Activated T-helper 17 cell treated with anti-CD3 and anti-CD28 coated beads, Interleukin-2, amount 50 U/mL, for 72 hours (primary cell): ENCODE measurements around the gene LGR4. TPM values are rescaled to one million over a fixed set of nuclear protein-coding genes. Genes with fewer than 3 reads are reported as not detected.

Experiments used
- ATAC-seq: fragments of 150-1000 bp; cut with Tn5 transposase; replicated peaks from 2 replicates; pipeline ENCODE4 v1.10.0; 2021; ENCODE audit warnings: mild to moderate bottlenecking, moderate library complexity
- H3K27ac Mint-ChIP-seq: one replicate; pipeline ENCODE4 v1.8.0; 2022; ENCODE audit warnings: mixed read lengths
- H3K27me3 Mint-ChIP-seq: one replicate; pipeline ENCODE4 v1.8.0; 2022; ENCODE audit warnings: mixed read lengths
- H3K36me3 Mint-ChIP-seq: one replicate; pipeline ENCODE4 v1.8.0; 2022; ENCODE audit warnings: low read depth, mild to moderate bottlenecking, mixed read lengths
- H3K4me1 Mint-ChIP-seq: one replicate; pipeline ENCODE4 v1.8.0; 2022; ENCODE audit warnings: mixed read lengths
- H3K4me3 Mint-ChIP-seq: one replicate; pipeline ENCODE4 v1.8.0; 2022; ENCODE audit warnings: mild to moderate bottlenecking, mixed read lengths
- H3K9me3 Mint-ChIP-seq: one replicate; pipeline ENCODE4 v1.8.0; 2022; ENCODE audit warnings: mixed read lengths
- total RNA-seq, 2 donors: library from RNA; stranded (reverse); gene quantifications; one replicate each; pipeline ENCODE4 v1.2.3, GENCODE V29; 2022

Gene LGR4
- total RNA-seq, 2 donors from 2014 or later: 0.24 to 1.4 TPM

- no peak overlapping the region for H3K27ac Mint-ChIP-seq
- ATAC-seq: no peak
- H3K4me1 Mint-ChIP-seq: peaks cover 5% of the 10 kb centered on the region
- no peak overlapping the region for H3K4me3 Mint-ChIP-seq
- peaks cover 97% of the 10 kb centered on the region for H3K36me3 Mint-ChIP-seq
- H3K9me3 Mint-ChIP-seq: no peaks in the 10 kb centered on the region
- no peaks in the 10 kb centered on the region for H3K27me3 Mint-ChIP-seq
These were observed 25.3 kb upstream of the LGR4 start for GRCh38 chr11:27497911-27498310.

- no peak overlapping the region for H3K4me3 Mint-ChIP-seq
- no peak for ATAC-seq
- peaks cover 99% of the 10 kb centered on the region for H3K36me3 Mint-ChIP-seq
- H3K9me3 Mint-ChIP-seq: no peaks in the 10 kb centered on the region
- H3K4me1 Mint-ChIP-seq: peaks cover 5% of the 10 kb centered on the region
- H3K27me3 Mint-ChIP-seq: no peaks in the 10 kb centered on the region
- no peak overlapping the region for H3K27ac Mint-ChIP-seq
These were observed 24.8 kb upstream of the LGR4 start for GRCh38 chr11:27497284-27497866.

GRCh38 chr11:27496461-27496860 lies 23.9 kb upstream of the LGR4 start:
- Mint-ChIP-seq H3K36me3 (peaks cover 99% of the 10 kb centered on the region), H3K27me3 (no peaks in the 10 kb centered on the region), H3K9me3 (no peaks in the 10 kb centered on the region), H3K4me1 (peaks cover 5% of the 10 kb centered on the region), H3K4me3 (no peak overlapping the region), H3K27ac (no peak overlapping the region)
- ATAC-seq: no peak

GRCh38 chr11:27495710-27496300 lies 23.2 kb upstream of the LGR4 start:
- H3K4me3 Mint-ChIP-seq: no peak overlapping the region
- H3K27ac Mint-ChIP-seq: no peak overlapping the region
- peaks cover 99% of the 10 kb centered on the region for H3K36me3 Mint-ChIP-seq
- no peaks in the 10 kb centered on the region for H3K9me3 Mint-ChIP-seq
- H3K4me1 Mint-ChIP-seq: peaks cover 5% of the 10 kb centered on the region
- H3K27me3 Mint-ChIP-seq: no peaks in the 10 kb centered on the region
- no peak for ATAC-seq

GRCh38 chr11:27489092-27489491 lies 16.5 kb upstream of the LGR4 start:
- ATAC-seq: no peak
- Mint-ChIP-seq H3K9me3 (no peaks in the 10 kb centered on the region), H3K27me3 (no peaks in the 10 kb centered on the region), H3K4me3 (no peak overlapping the region), H3K4me1 (no peaks in the 10 kb centered on the region), H3K36me3 (peaks cover 39% of the 10 kb centered on the region), H3K27ac (no peak overlapping the region)

GRCh38 chr11:27487706-27488105 lies 15.1 kb upstream of the LGR4 start:
- Mint-ChIP-seq H3K4me3 (no peak overlapping the region), H3K9me3 (no peaks in the 10 kb centered on the region), H3K4me1 (no peaks in the 10 kb centered on the region), H3K36me3 (peaks cover 25% of the 10 kb centered on the region), H3K27ac (no peak overlapping the region), H3K27me3 (no peaks in the 10 kb centered on the region)
- no peak for ATAC-seq

GRCh38 chr11:27485930-27486773 lies 13.6 kb upstream of the LGR4 start:
- Mint-ChIP-seq H3K27ac (no peak overlapping the region), H3K9me3 (no peaks in the 10 kb centered on the region), H3K36me3 (peaks cover 10% of the 10 kb centered on the region), H3K4me3 (no peak overlapping the region), H3K27me3 (no peaks in the 10 kb centered on the region), H3K4me1 (no peaks in the 10 kb centered on the region)
- no peak for ATAC-seq

- ATAC-seq: no peak
- Mint-ChIP-seq H3K9me3 (no peaks in the 10 kb centered on the region), H3K27ac (no peak overlapping the region), H3K4me1 (no peaks in the 10 kb centered on the region), H3K36me3 (no peaks in the 10 kb centered on the region), H3K4me3 (no peak overlapping the region), H3K27me3 (no peaks in the 10 kb centered on the region)
These were observed 10.2 kb upstream of the LGR4 start for GRCh38 chr11:27482793-27483192.

GRCh38 chr11:27481992-27482391 lies 9.4 kb upstream of the LGR4 start:
- Mint-ChIP-seq H3K36me3 (no peaks in the 10 kb centered on the region), H3K27ac (no peak overlapping the region), H3K4me1 (no peaks in the 10 kb centered on the region), H3K4me3 (no peak overlapping the region), H3K27me3 (no peaks in the 10 kb centered on the region), H3K9me3 (no peaks in the 10 kb centered on the region)
- ATAC-seq: no peak

- Mint-ChIP-seq H3K4me3 (no peak overlapping the region), H3K9me3 (no peaks in the 10 kb centered on the region), H3K27ac (no peak overlapping the region), H3K36me3 (no peaks in the 10 kb centered on the region), H3K4me1 (peaks cover under 1% of the 10 kb centered on the region), H3K27me3 (no peaks in the 10 kb centered on the region)
- no peak for ATAC-seq
These were observed 5.2 kb upstream of the LGR4 start for GRCh38 chr11:27477831-27478230.

- no peak overlapping the region for H3K27ac Mint-ChIP-seq
- H3K4me3 Mint-ChIP-seq: no peak overlapping the region
- no peaks in the 10 kb centered on the region for H3K9me3 Mint-ChIP-seq
- no peaks in the 10 kb centered on the region for H3K36me3 Mint-ChIP-seq
- no peak for ATAC-seq
- peaks cover 4% of the 10 kb centered on the region for H3K27me3 Mint-ChIP-seq
- H3K4me1 Mint-ChIP-seq: peaks cover 5% of the 10 kb centered on the region
These were observed 4.7 kb upstream of the LGR4 start for GRCh38 chr11:27477243-27477642.

GRCh38 chr11:27475622-27476021 lies 3.0 kb upstream of the LGR4 start:
- no peak overlapping the region for H3K27ac Mint-ChIP-seq
- H3K9me3 Mint-ChIP-seq: no peaks in the 10 kb centered on the region
- H3K36me3 Mint-ChIP-seq: no peaks in the 10 kb centered on the region
- no peak for ATAC-seq
- H3K27me3 Mint-ChIP-seq: peaks cover 8% of the 10 kb centered on the region
- H3K4me1 Mint-ChIP-seq: peaks cover 5% of the 10 kb centered on the region
- H3K4me3 Mint-ChIP-seq: no peak overlapping the region

GRCh38 chr11:27473017-27473406 lies 422 bp upstream of the LGR4 start:
- Mint-ChIP-seq H3K36me3 (no peaks in the 10 kb centered on the region), H3K4me1 (peaks cover 5% of the 10 kb centered on the region), H3K27ac (no peak overlapping the region), H3K4me3 (peak overlapping the region; percentile 89), H3K9me3 (no peaks in the 10 kb centered on the region), H3K27me3 (peaks cover 10% of the 10 kb centered on the region)
- ATAC-seq: no peak

- Mint-ChIP-seq H3K4me1 (peaks cover 5% of the 10 kb centered on the region), H3K27me3 (peaks cover 10% of the 10 kb centered on the region), H3K36me3 (no peaks in the 10 kb centered on the region), H3K9me3 (no peaks in the 10 kb centered on the region), H3K4me3 (peak overlapping the region; percentile 61), H3K27ac (no peak overlapping the region)
- ATAC-seq: peak; percentile 70
These were observed 797 bp downstream of the LGR4 start for GRCh38 chr11:27471589-27472397.
